Stomach (tissue), 4 donors: ENCODE data around the gene ALDH1A2.

ENCODE experiments used
- EP300 ChIP-seq: sonication (generic); formaldehyde crosslinking; IDR thresholded peaks from one replicate; pipeline ENCODE4 v1.6.1; 2017; ENCODE audit warnings: antibody characterized with exemption
- POLR2A ChIP-seq, 4 donors: fragments of 450-650 bp; IDR thresholded peaks; one replicate each; pipeline ENCODE4 v1.6.1; 2016; ENCODE audit warnings: antibody characterized with exemption in 4 of 4, control low read depth in 2 of 4, mild to moderate bottlenecking in 1 of 4, moderate library complexity in 1 of 4
- POLR2AphosphoS5 ChIP-seq, 3 donors: sonication (generic); formaldehyde crosslinking; IDR thresholded peaks; one replicate each; pipeline ENCODE4 v1.6.1; 2016; ENCODE audit warnings: antibody characterized with exemption in 3 of 3
- TF ChIP-seq, protein P1 (sequence below), 7 experiments: fragments of 450-650 bp in 4 of 7; fragments of 200-600 bp in 3 of 7; sonication (generic) in 3 of 7; IDR thresholded peaks; one replicate each; pipeline ENCODE4 v1.5.1; 2016 to 2019; ENCODE audit warnings: antibody characterized with exemption in 7 of 7, control low read depth in 2 of 7, mild to moderate bottlenecking in 1 of 7

DNA sequence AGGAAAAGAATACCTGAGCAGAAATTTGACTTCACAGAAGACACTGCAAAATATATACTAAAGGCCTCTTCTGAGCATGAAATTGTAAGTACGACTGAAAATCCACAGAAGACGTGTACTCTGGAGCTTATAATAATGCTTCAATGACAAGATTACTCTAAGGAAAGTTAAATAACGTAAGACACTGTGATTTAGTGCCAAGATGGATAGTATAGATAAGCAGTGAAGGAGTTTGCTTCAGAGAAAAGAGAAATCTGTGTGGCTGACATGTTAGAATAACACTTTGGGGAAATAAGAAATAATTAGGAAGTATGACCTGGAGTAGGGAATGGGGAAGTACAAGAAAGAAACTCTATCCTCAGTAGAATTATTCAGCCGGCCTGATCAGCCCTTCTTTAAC is 28.9 kb downstream of the ALDH1A2 start:
- TF ChIP-seq, protein P1, sequence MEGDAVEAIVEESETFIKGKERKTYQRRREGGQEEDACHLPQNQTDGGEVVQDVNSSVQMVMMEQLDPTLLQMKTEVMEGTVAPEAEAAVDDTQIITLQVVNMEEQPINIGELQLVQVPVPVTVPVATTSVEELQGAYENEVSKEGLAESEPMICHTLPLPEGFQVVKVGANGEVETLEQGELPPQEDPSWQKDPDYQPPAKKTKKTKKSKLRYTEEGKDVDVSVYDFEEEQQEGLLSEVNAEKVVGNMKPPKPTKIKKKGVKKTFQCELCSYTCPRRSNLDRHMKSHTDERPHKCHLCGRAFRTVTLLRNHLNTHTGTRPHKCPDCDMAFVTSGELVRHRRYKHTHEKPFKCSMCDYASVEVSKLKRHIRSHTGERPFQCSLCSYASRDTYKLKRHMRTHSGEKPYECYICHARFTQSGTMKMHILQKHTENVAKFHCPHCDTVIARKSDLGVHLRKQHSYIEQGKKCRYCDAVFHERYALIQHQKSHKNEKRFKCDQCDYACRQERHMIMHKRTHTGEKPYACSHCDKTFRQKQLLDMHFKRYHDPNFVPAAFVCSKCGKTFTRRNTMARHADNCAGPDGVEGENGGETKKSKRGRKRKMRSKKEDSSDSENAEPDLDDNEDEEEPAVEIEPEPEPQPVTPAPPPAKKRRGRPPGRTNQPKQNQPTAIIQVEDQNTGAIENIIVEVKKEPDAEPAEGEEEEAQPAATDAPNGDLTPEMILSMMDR (IDR thresholded peaks at IDR 0.05) = no peak
- TF ChIP-seq POLR2A (IDR thresholded peaks at IDR 0.05) = no peak
- TF ChIP-seq POLR2AphosphoS5 (IDR thresholded peaks at IDR 0.05) = no peak
- TF ChIP-seq EP300 = no peak
